Natural killer cell (primary cell): Measurements from ENCODE around the gene RITA1. TPM values are rescaled to one million over a fixed set of nuclear protein-coding genes. Genes with fewer than 3 reads are reported as not detected.

Source experiments
- ATAC-seq, 3 donors: fragments of 150-1000 bp in 2 of 3; fragments of 200-7000 bp in 1 of 3; cut with Tn5 transposase; 1 replicate in 1 of 3; 2 replicates in 2 of 3; pipeline ENCODE4 v1.10.0; 2021; ENCODE audit warnings: mild to moderate bottlenecking in 2 of 3, moderate library complexity in 2 of 3
- DNase-seq, 2 donors: peaks; one replicate each; pipeline versions ENCODE4 v3.0.0 to v3.0.0-alpha.2; 2013 to 2021; ENCODE audit warnings: mixed read lengths in 1 of 2
- H3K27ac ChIP-seq: one replicate; pipeline ENCODE4 v1.5.1; 2013; ENCODE audit warnings: mild to moderate bottlenecking, low read length
- H3K27me3 ChIP-seq: one replicate; pipeline ENCODE4 v1.6.1; 2013; ENCODE audit warnings: low read length; ENCODE audit not compliant: control insufficient read depth, insufficient read depth
- H3K36me3 ChIP-seq: one replicate; pipeline ENCODE4 v1.6.1; 2013; ENCODE audit warnings: low read length; ENCODE audit not compliant: control insufficient read depth, insufficient read depth
- H3K4me1 ChIP-seq: one replicate; pipeline ENCODE4 v1.6.1; 2013; ENCODE audit warnings: low read length; ENCODE audit not compliant: control insufficient read depth, insufficient read depth
- H3K4me3 ChIP-seq: one replicate; pipeline ENCODE4 v1.5.1; 2013; ENCODE audit warnings: low read length
- H3K9me3 ChIP-seq: one replicate; pipeline ENCODE4 v1.6.1; 2013; ENCODE audit warnings: low read length; ENCODE audit not compliant: control insufficient read depth, insufficient read depth
- H3K27ac Mint-ChIP-seq, 2 donors: one replicate each; pipeline ENCODE4 v1.8.0; 2022; ENCODE audit warnings: mild to moderate bottlenecking in 2 of 2, mixed read lengths in 2 of 2, moderate library complexity in 1 of 2
- H3K27me3 Mint-ChIP-seq, 2 donors: one replicate each; pipeline ENCODE4 v1.8.0; 2022; ENCODE audit warnings: low read depth in 2 of 2, mixed read lengths in 2 of 2
- H3K36me3 Mint-ChIP-seq: one replicate; pipeline ENCODE4 v1.8.0; 2022; ENCODE audit warnings: mixed read lengths
- H3K4me1 Mint-ChIP-seq, 2 donors: one replicate each; pipeline ENCODE4 v1.8.0; 2022; ENCODE audit warnings: mixed read lengths in 2 of 2
- H3K4me3 Mint-ChIP-seq: one replicate; pipeline ENCODE4 v1.8.0; 2022; ENCODE audit warnings: mild to moderate bottlenecking, moderate library complexity, mixed read lengths
- H3K9me3 Mint-ChIP-seq, 2 donors: one replicate each; pipeline ENCODE4 v1.8.0; 2022; ENCODE audit warnings: mixed read lengths in 2 of 2
- CTCF ChIP-seq: fragments of 200-600 bp; IDR thresholded peaks from one replicate; pipeline ENCODE4 v1.8.0; 2022; ENCODE audit warnings: antibody characterized with exemption
- WGBS: methylation state at CpG from one replicate; pipeline ENCODE4 v1.1.7; 2013; ENCODE audit warnings: missing lambda C conversion rate; ENCODE audit not compliant: insufficient coverage; 5-methylcytosine and 5-hydroxymethylcytosine counted together
- intact Hi-C: fragments of 100-400 bp; cut with micrococcal nuclease; formaldehyde crosslinking; loops from one replicate; pipeline ENCODE4 v1.14.2; 2022
- total RNA-seq, 4 donors: library from RNA; stranded (reverse); fragments of 120-200 nt in 1 of 4; gene quantifications; one replicate each; pipeline versions ENCODE4 v1.2.3 to v1.2.4, GENCODE V29; 2013 to 2022

Gene RITA1
- total RNA-seq, 3 donors from 2014 or later (not counting 1 experiment from before 2014, with no cell fraction given), result 7.7 to 13.8 (median 12.0) TPM

- Histone ChIP-seq H3K4me1 (peaks cover 11% of the 10 kb centered on the region), H3K27me3 (no peaks in the 10 kb centered on the region), H3K36me3 (no peaks in the 10 kb centered on the region), H3K9me3 (no peaks in the 10 kb centered on the region), H3K27ac (no peak overlapping the region), H3K4me3 (no peak overlapping the region)
- H3K27ac Mint-ChIP-seq, result no peak overlapping the region
- peaks cover 0 to 4% of the 10 kb centered on the region in 2 donors for H3K4me1 Mint-ChIP-seq
- DNase-seq, result no peak
- H3K4me3 Mint-ChIP-seq, result no peak overlapping the region
- 85% methylated on average over 14 of the region's 14 CpGs for WGBS
- H3K36me3 Mint-ChIP-seq, result no peaks in the 10 kb centered on the region
- TF ChIP-seq CTCF, result no peak
- no peak for ATAC-seq
- no peaks in the 10 kb centered on the region for H3K27me3 Mint-ChIP-seq
- intact Hi-C loops, result no loop called here
- no peaks in the 10 kb centered on the region for H3K9me3 Mint-ChIP-seq
These were observed 55.9 kb downstream of the RITA1 start for GRCh38 chr12:113241191-113242025.

Other genes with a start within 250 kb of the RITA1 start
- gene OAS3, start 247.2 kb upstream of the RITA1 start, total RNA-seq, result 10 to 100 TPM in 2 of 3 donors, 1 to 10 TPM in 1; 8.5 to 24.7 (median 15.4) TPM
- gene OAS2, start 207.2 kb upstream of the RITA1 start, total RNA-seq, result 10 to 100 TPM; 29.0 to 56.3 (median 48.2) TPM
- 1 to 10 TPM; 1.7 to 4.2 (median 4.0) TPM for gene DTX1, start 129.0 kb upstream of the RITA1 start, total RNA-seq
- gene RASAL1, start 50.0 kb upstream of the RITA1 start, total RNA-seq, result not detected
- not detected for gene CFAP73, start 36.0 kb upstream of the RITA1 start, total RNA-seq
- gene DDX54, start 243 bp upstream of the RITA1 start, total RNA-seq, result 100 to 1,000 TPM in 1 of 3 donors, 10 to 100 TPM in 2; 84.6 to 100 (median 97.1) TPM
- 10 to 100 TPM in 2 of 3 donors, 1 to 10 TPM in 1; 7.2 to 21.4 (median 10.7) TPM for gene TPCN1, start 35.7 kb downstream of the RITA1 start, total RNA-seq
- gene SLC8B1, start 149.4 kb downstream of the RITA1 start, total RNA-seq, result 10 to 100 TPM; 26.1 to 34.4 (median 31.2) TPM
- gene PLBD2, start 172.9 kb downstream of the RITA1 start, total RNA-seq, result 10 to 100 TPM; 15.5 to 18.1 (median 16.3) TPM
- not detected for gene SDS, start 218.2 kb downstream of the RITA1 start, total RNA-seq
- 1 to 10 TPM; 1.0 to 7.5 (median 3.7) TPM for gene SDSL, start 236.7 kb downstream of the RITA1 start, total RNA-seq